ENCODE measurements around the gene MIXL1.

MIXL1 gene

GRCh38 chr1:226216056-226216455, 7.4 kb upstream of the MIXL1 start:
- TF ChIP-seq CTCF (IDR thresholded peaks at IDR 0.05; ENCODE audit: low read depth, low read length), result no peak
- DNase-seq (ENCODE audit: extremely low read depth, low read depth), result no peak

- TF ChIP-seq CTCF (IDR thresholded peaks at IDR 0.05; ENCODE audit: low read depth, low read length), result no peak
- no peak for DNase-seq (ENCODE audit: extremely low read depth, low read depth)
Observed at GRCh38 chr1:226217273-226217672, 6.2 kb upstream of the MIXL1 start.

DNA sequence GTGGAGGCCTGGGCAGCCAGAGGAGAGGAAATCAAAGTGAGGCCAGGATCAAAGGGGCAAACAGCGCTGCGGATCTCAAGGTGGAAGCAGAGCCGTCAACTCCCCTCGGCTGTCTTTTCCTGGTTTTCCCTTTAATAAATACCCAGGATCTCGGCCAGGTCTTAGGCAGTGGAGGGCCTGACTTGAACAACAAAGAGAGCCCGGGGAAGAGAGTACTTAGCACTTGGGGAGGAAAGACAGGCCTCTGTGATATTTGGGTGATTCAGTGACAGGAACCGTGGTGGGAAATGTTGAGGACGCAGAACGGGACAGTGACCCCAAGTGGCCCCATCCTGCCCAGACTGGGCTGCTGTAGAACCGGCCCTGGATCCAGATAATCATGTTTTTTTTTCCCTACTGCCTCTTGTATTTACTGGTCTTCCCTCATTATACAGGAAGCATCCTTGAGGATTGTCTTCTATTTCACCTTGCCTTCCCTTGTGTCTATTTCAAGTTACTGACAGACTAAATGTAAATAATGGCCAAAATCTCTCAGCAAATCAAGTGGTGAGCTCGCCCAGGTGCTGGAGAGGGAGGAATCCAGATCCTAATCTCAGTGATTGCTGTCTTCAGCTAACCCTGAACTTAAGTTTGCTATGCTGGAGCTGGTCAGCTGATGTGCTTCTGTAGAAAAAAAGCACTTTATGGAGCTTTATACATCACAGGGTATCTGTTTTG, 2.8 kb upstream of the MIXL1 start:
- no peak for TF ChIP-seq CTCF (IDR thresholded peaks at IDR 0.05; ENCODE audit: low read depth, low read length)
- no peak for DNase-seq (ENCODE audit: extremely low read depth, low read depth)

GRCh38 chr1:226222686-226223085, 778 bp upstream of the MIXL1 start:
- no peak for TF ChIP-seq CTCF (IDR thresholded peaks at IDR 0.05; ENCODE audit: low read depth, low read length)
- DNase-seq (ENCODE audit: extremely low read depth, low read depth), result no peak

- no peak for DNase-seq (ENCODE audit: extremely low read depth, low read depth)
- no peak for TF ChIP-seq CTCF (IDR thresholded peaks at IDR 0.05; ENCODE audit: low read depth, low read length)
Observed at GRCh38 chr1:226223786-226224244, 351 bp downstream of the MIXL1 start.

DNA sequence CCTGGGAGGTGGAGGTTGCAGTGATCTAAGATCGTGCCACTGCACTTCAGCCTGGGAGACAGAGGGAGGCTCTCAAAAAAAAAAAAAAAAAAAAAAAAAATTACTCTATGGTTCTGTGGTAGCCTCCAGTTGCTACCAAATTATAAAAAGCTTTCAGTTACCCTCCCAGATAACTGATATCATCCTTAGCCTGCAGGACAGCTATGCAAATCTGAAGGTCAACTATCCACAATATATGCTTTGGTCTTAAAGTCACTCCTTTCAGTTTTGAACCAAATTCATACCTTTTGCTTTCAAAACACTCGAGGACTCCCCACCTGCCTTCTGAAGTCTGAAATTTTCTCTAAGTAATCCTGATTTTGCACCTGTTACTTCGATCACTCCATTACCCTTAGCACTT, 3.1 kb downstream of the MIXL1 start:
- DNase-seq (ENCODE audit: extremely low read depth, low read depth), result no peak

More for the DNA sequence above, 3.1 kb downstream of the MIXL1 start:
- TF ChIP-seq CTCF (IDR thresholded peaks at IDR 0.05; ENCODE audit: low read depth, low read length), result no peak

Data from AG09319 (cell line).